CD8-positive, alpha-beta memory T cell (primary cell): ENCODE data around the gene CHRNG. TPM values are rescaled to one million over a fixed set of nuclear protein-coding genes. Genes with fewer than 3 reads are reported as not detected.

Source experiments
- CTCF ChIA-PET: fragments of 350-600 bp; sonication (Branson Sonifier 250); formaldehyde crosslinking; loops from one replicate; lab custom pipeline; 2021; ENCODE audit warnings: antibody characterized with exemption; lab: Charles Lee
- POLR2A ChIA-PET: fragments of 350-600 bp; sonication (Branson Sonifier 250); formaldehyde crosslinking; loops from one replicate; lab custom pipeline; 2021; ENCODE audit warnings: antibody characterized with exemption; lab: Charles Lee
- DNase-seq, 5 donors: peaks; one replicate each; pipeline versions ENCODE4 v3.0.0 to v3.0.0-alpha.2; 2020 to 2022; ENCODE audit warnings: mixed read lengths in 1 of 5
- H3K27ac ChIP-seq: one replicate; pipeline ENCODE4 v1.7.0; 2013; ENCODE audit warnings: low read depth, mild to moderate bottlenecking, low read length, moderate library complexity
- H3K27me3 ChIP-seq: 2 replicates; pipeline ENCODE4 v1.7.0; 2013; ENCODE audit warnings: low read length, mild to moderate bottlenecking; ENCODE audit not compliant: insufficient read depth, poor library complexity, severe bottlenecking
- H3K36me3 ChIP-seq: 2 replicates; pipeline ENCODE4 v1.7.0; 2013; ENCODE audit warnings: mild to moderate bottlenecking, low read length, moderate library complexity; ENCODE audit not compliant: insufficient read depth
- H3K4me1 ChIP-seq: 2 replicates; pipeline ENCODE4 v1.7.0; 2013; ENCODE audit warnings: mild to moderate bottlenecking, low read length, moderate library complexity; ENCODE audit not compliant: insufficient read depth
- H3K4me3 ChIP-seq: 2 replicates; pipeline ENCODE4 v1.7.0; 2013; ENCODE audit warnings: mild to moderate bottlenecking, low read length
- H3K9me3 ChIP-seq: 2 replicates; pipeline ENCODE4 v1.7.0; 2013; ENCODE audit warnings: mild to moderate bottlenecking, low read length
- H3K27ac Mint-ChIP-seq, 8 donors: one replicate each; pipeline ENCODE4 v1.8.0; 2020 to 2021; ENCODE audit warnings: mixed read lengths in 8 of 8, mild to moderate bottlenecking in 6 of 8, inconsistent platforms in 3 of 8, moderate library complexity in 3 of 8
- H3K27me3 Mint-ChIP-seq, 2 donors: one replicate each; pipeline ENCODE4 v1.8.0; 2020 to 2021; ENCODE audit warnings: mixed read lengths in 2 of 2, mild to moderate bottlenecking in 1 of 2, moderate library complexity in 1 of 2
- H3K36me3 Mint-ChIP-seq, 3 donors: one replicate each; pipeline ENCODE4 v1.8.0; 2020 to 2021; ENCODE audit warnings: mixed read lengths in 3 of 3, inconsistent platforms in 1 of 3, mild to moderate bottlenecking in 1 of 3
- H3K4me1 Mint-ChIP-seq, 3 donors: one replicate each; pipeline ENCODE4 v1.8.0; 2020 to 2021; ENCODE audit warnings: mixed read lengths in 3 of 3, inconsistent platforms in 1 of 3, mild to moderate bottlenecking in 1 of 3
- H3K4me3 Mint-ChIP-seq, 7 donors: one replicate each; pipeline ENCODE4 v1.8.0; 2020 to 2021; ENCODE audit warnings: mixed read lengths in 7 of 7, mild to moderate bottlenecking in 6 of 7, moderate library complexity in 4 of 7, inconsistent platforms in 2 of 7
- H3K9me3 Mint-ChIP-seq, 5 donors: one replicate each; pipeline ENCODE4 v1.8.0; 2020 to 2022; ENCODE audit warnings: mixed read lengths in 5 of 5, mild to moderate bottlenecking in 3 of 5, moderate library complexity in 2 of 5, inconsistent platforms in 1 of 5
- polyA plus RNA-seq: library from polyadenylated mRNA; unstranded; fragments of 300-500 nt; fragmentation: Illumina TruSeq; gene quantifications from one replicate; pipeline ENCODE4 v1.2.3, GENCODE V29; 2021
- total RNA-seq, 2 experiments: library from RNA; stranded (reverse); gene quantifications; one replicate each; pipeline ENCODE4 v1.2.3, GENCODE V29; 2021

The CHRNG gene
- total RNA-seq (not detected), polyA plus RNA-seq (not detected)

- Histone ChIP-seq H3K36me3 (no peaks in the 10 kb centered on the region), H3K27ac (no peak within 1 kb of the TSS), H3K4me1 (no peaks in the 10 kb centered on the region), H3K4me3 (no peak within 1 kb of the TSS), H3K9me3 (no peaks in the 10 kb centered on the region), H3K27me3 (no peaks in the 10 kb centered on the region)
- ChIA-PET CTCF (no interaction called here), POLR2A (no interaction called here)
- Mint-ChIP-seq H3K4me3 (no peak within 1 kb of the TSS), H3K9me3 (no peaks in the 10 kb centered on the region), H3K36me3 (peaks cover 0 to 6% (median 0%) of the 10 kb centered on the region in 3 donors), H3K27me3 (peaks cover 4 to 9% of the 10 kb centered on the region in 2 donors), H3K4me1 (peaks cover 0 to 22% (median 0%) of the 10 kb centered on the region in 3 donors), H3K27ac (no peak within 1 kb of the TSS)
- no peak for DNase-seq
These were observed at the start of gene CHRNG for GRCh38 chr2:232539298-232540231. TSS of gene CHRNG (plus strand) at chr2:232539692. CDS start at chr2:232539748, 56 bp downstream.

- Mint-ChIP-seq H3K4me3 (peak overlapping the region in 1 of 7 donors; percentile 40), H3K4me1 (peaks cover 3 to 10% (median 5%) of the 10 kb centered on the region in 3 donors), H3K27me3 (peaks cover 15 to 41% of the 10 kb centered on the region in 2 donors), H3K27ac (no peak overlapping the region), H3K36me3 (no peaks in the 10 kb centered on the region), H3K9me3 (no peaks in the 10 kb centered on the region)
- Histone ChIP-seq H3K9me3 (no peaks in the 10 kb centered on the region), H3K36me3 (no peaks in the 10 kb centered on the region), H3K27ac (no peak overlapping the region), H3K4me3 (no peak overlapping the region), H3K4me1 (no peaks in the 10 kb centered on the region), H3K27me3 (no peaks in the 10 kb centered on the region)
- CTCF ChIA-PET = no interaction called here
- peak in 1 of 5 donors; percentile 35 for DNase-seq
- POLR2A ChIA-PET = no interaction called here
These were observed 49.0 kb upstream of the CHRNG start for GRCh38 chr2:232490221-232491138.

- H3K9me3 ChIP-seq = no peaks in the 10 kb centered on the region
- no peak overlapping the region for H3K27ac ChIP-seq
- Mint-ChIP-seq H3K4me1 (peaks cover 3 to 9% (median 5%) of the 10 kb centered on the region in 3 donors), H3K9me3 (no peaks in the 10 kb centered on the region), H3K27ac (no peak overlapping the region), H3K36me3 (no peaks in the 10 kb centered on the region), H3K4me3 (no peak overlapping the region), H3K27me3 (peaks cover 15 to 40% of the 10 kb centered on the region in 2 donors)
- H3K27me3 ChIP-seq = no peaks in the 10 kb centered on the region
- H3K4me1 ChIP-seq = no peaks in the 10 kb centered on the region
- POLR2A ChIA-PET = no interaction called here
- DNase-seq = peak in 1 of 5 donors; percentile 39
- no peak overlapping the region for H3K4me3 ChIP-seq
- no peaks in the 10 kb centered on the region for H3K36me3 ChIP-seq
- CTCF ChIA-PET = no interaction called here
These were observed 48.2 kb upstream of the CHRNG start for GRCh38 chr2:232491139-232491780.

GRCh38 chr2:232492236-232492848 lies 47.1 kb upstream of the CHRNG start:
- POLR2A ChIA-PET = no interaction called here
- no peak overlapping the region for H3K27ac ChIP-seq
- Mint-ChIP-seq H3K27me3 (peaks cover 15 to 40% of the 10 kb centered on the region in 2 donors), H3K27ac (peak overlapping the region in 1 of 8 donors; percentile 36), H3K36me3 (no peaks in the 10 kb centered on the region), H3K9me3 (no peaks in the 10 kb centered on the region), H3K4me3 (no peak overlapping the region), H3K4me1 (peaks cover 3 to 5% (median 4%) of the 10 kb centered on the region in 3 donors)
- CTCF ChIA-PET = no interaction called here
- H3K9me3 ChIP-seq = no peaks in the 10 kb centered on the region
- no peaks in the 10 kb centered on the region for H3K4me1 ChIP-seq
- H3K27me3 ChIP-seq = no peaks in the 10 kb centered on the region
- no peak overlapping the region for H3K4me3 ChIP-seq
- DNase-seq = peak in 1 of 5 donors; percentile 22
- no peaks in the 10 kb centered on the region for H3K36me3 ChIP-seq

GRCh38 chr2:232492963-232493700 lies 46.4 kb upstream of the CHRNG start:
- H3K36me3 Mint-ChIP-seq = no peaks in the 10 kb centered on the region
- peaks cover 13 to 39% of the 10 kb centered on the region in 2 donors for H3K27me3 Mint-ChIP-seq
- H3K27me3 ChIP-seq = no peaks in the 10 kb centered on the region
- H3K4me1 Mint-ChIP-seq = peaks cover 3 to 5% (median 4%) of the 10 kb centered on the region in 3 donors
- no peak overlapping the region for H3K27ac Mint-ChIP-seq
- ChIA-PET CTCF (no interaction called here), POLR2A (no interaction called here)
- H3K4me3 Mint-ChIP-seq = no peak overlapping the region
- H3K27ac ChIP-seq = no peak overlapping the region
- DNase-seq = peak in 1 of 5 donors; percentile 31
- H3K9me3 Mint-ChIP-seq = no peaks in the 10 kb centered on the region
- no peaks in the 10 kb centered on the region for H3K36me3 ChIP-seq
- H3K4me3 ChIP-seq = no peak overlapping the region
- H3K9me3 ChIP-seq = no peaks in the 10 kb centered on the region
- H3K4me1 ChIP-seq = no peaks in the 10 kb centered on the region

GRCh38 chr2:232493701-232494474 lies 45.6 kb upstream of the CHRNG start:
- Histone ChIP-seq H3K27me3 (no peaks in the 10 kb centered on the region), H3K27ac (no peak overlapping the region), H3K4me1 (no peaks in the 10 kb centered on the region), H3K36me3 (no peaks in the 10 kb centered on the region), H3K4me3 (no peak overlapping the region), H3K9me3 (no peaks in the 10 kb centered on the region)
- Mint-ChIP-seq H3K27ac (peak overlapping the region in 1 of 8 donors; percentile 72), H3K9me3 (no peaks in the 10 kb centered on the region), H3K36me3 (no peaks in the 10 kb centered on the region), H3K4me1 (peaks cover 0 to under 1% (median 0%) of the 10 kb centered on the region in 3 donors), H3K27me3 (peaks cover 7 to 37% of the 10 kb centered on the region in 2 donors), H3K4me3 (no peak overlapping the region)
- ChIA-PET CTCF (no interaction called here), POLR2A (no interaction called here)
- peak in 1 of 5 donors; percentile 15 for DNase-seq
